Renal cortex interstitium (tissue), 15 donors: Measurements from ENCODE around the gene C5orf46. TPM values are rescaled to one million over a fixed set of nuclear protein-coding genes. Genes with fewer than 3 reads are reported as not detected.
"Not testable (repeated sequence)": the region's sequence is repeated elsewhere in the genome, so short reads cannot be mapped to it uniquely, and the experiment has no call there.

Experiments used
- DNase-seq, 11 donors: peaks; one replicate each; pipeline ENCODE4 v3.0.0-alpha.2; 2013; ENCODE audit warnings: low read depth in 9 of 11, low spot score in 4 of 11; ENCODE audit errors: extremely low read depth in 1 of 11
- long read RNA-seq, 16 experiments: transcript quantifications; one replicate each; lab custom pipeline, GENCODE V29; 2026
- polyA plus RNA-seq, 3 donors: library from polyadenylated mRNA; unstranded; fragments of 120-200 nt; gene quantifications; one replicate each; pipeline ENCODE4 v1.2.1, GENCODE V29; 2013; ENCODE audit not compliant: insufficient read length in 3 of 3

Gene C5orf46
- not detected for polyA plus RNA-seq
- long read RNA-seq, donor 1, result 0 reads
- long read RNA-seq, donor 2, result 0 reads
- long read RNA-seq, donor 3, result 0 reads
- long read RNA-seq, donor 4, result 0 reads
- long read RNA-seq, donor 5, result 0 reads
- long read RNA-seq, donor 6, result 0 reads
- long read RNA-seq, donor 7, result 0 reads
- long read RNA-seq, donor 8, result 0 reads
- long read RNA-seq, donor 9, result 0 reads
- long read RNA-seq, donor 10, result 0 reads
- long read RNA-seq, donor 11, result 0 reads
- long read RNA-seq, donor 12, result 0 reads
- long read RNA-seq, donor 13, result 0 reads
- long read RNA-seq, donor 14, result 0 reads
- long read RNA-seq, donor 15, result 0 reads
- long read RNA-seq, donor 16, result 0 reads

- DNase-seq, result no peak
Measured at GRCh38 chr5:147906326-147907095, at the start of gene C5orf46. Gene C5orf46, minus strand, starts transcription at chr5:147906538. Its CDS starts 37 bp downstream, at chr5:147906501.

- DNase-seq, result no peak
Measured at GRCh38 chr5:147954971-147955370, 48.6 kb upstream of the C5orf46 start.

DNA sequence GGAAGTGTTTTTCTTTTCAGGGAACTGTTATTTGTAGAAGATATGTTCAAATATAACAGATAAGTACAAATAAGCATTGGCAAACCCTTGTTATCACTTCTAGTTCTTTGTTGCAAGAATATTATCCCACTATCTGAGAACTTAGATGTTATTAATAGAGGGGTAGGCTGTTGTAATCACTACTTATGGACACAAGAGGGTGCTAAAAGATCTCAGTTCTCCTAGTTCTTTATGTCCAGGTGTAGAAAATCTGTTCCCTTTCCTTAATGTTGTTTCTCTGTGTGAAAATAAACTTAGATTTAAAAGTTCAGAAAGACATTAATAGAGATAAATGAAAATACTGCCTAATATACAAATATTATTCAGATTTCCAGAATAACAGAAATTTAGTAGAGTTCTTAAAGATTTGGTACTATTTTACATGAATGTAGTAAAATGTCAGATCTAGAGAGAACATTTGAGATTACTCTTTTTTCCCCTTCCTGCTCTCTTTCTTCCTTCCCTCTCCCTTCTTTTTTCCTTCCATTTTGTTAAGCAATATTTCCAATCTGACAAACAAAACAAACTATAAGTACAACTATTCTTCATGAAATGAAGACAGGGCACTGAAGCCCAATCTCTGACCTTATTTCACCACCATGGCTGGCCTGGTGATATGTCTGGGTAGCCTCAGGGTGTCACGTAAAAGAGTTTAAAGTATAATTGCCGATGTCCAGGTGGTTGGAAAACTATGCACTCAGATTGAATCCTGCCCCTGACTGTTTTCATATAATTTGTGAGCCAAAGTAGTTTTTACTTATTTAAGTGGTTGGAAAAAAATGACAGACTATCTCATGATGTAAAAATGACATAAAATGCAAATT, 43.6 kb upstream of the C5orf46 start:
- peak in 4 of 11 donors; percentile 6 to 16 (median 14) for DNase-seq

- DNase-seq, result not testable (repeated sequence)
Measured at GRCh38 chr5:147946658-147947274, 40.4 kb upstream of the C5orf46 start.

- DNase-seq, result no peak
Measured at GRCh38 chr5:147939431-147940114, 33.2 kb upstream of the C5orf46 start.

- DNase-seq, result peak in 4 of 11 donors; percentile 9 to 13 (median 10)
Measured at GRCh38 chr5:147935032-147935431, 28.7 kb upstream of the C5orf46 start.

DNA sequence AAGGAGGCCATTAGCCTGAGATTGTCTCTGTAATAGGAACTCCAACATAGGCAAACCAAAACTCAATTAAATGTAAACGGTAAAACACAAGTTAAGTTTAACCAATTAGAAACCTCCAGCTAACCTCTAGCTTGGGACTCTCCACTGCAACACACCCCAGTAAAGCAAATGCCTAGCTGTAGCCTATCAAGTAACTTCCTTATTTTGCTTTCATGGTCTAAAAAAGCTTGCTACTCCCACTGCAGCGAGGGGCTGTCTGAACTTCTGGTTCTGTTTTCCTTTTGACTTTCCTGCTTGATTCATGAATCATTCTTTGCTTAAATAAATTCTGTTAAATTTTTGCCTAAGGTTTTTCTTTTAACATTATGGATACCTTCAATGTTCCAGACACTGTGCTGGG, 24.4 kb upstream of the C5orf46 start:
- no peak for DNase-seq

- no peak for DNase-seq
Measured at GRCh38 chr5:147927901-147928300, 21.6 kb upstream of the C5orf46 start.

DNA sequence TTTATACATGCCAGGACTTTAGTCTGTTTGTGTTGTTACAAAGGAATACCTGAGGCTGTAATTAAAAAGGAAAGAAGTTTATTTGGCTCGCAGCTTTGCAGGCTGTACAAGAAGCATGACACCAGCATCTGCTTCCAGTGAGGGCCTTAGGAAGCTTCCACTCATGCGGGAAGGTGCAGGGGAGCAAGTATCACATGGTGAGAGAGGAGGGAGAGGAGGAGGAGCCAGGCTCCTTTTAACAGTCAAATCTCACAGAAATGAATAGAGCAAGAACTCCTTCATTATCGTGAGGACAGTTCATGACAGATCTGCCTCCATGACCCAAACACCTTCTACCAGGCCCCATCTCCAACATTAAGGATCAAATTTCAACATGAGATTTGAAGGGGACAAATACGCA, 18.7 kb upstream of the C5orf46 start:
- DNase-seq, result no peak

DNA sequence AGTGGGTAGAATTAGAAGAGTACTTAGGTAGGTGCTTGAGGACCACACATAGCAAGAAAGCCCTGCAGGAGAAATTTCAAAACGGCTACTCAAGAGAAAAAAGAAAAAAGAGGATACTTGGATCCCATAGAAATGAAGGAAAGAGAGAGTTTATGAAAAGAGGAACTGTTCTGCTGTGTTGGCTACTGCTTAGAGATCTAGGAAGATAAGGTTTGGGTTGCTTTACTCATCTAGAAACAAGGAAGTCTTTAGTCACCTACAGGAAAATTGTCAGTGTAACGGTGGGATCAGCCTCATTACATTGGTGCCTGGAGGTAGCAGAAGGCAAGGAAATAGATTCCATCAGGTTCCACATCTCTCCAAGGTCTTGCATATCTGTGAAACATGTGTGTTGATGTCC, 14.8 kb upstream of the C5orf46 start:
- no peak for DNase-seq

GRCh38 chr5:147920420-147921030, 14.2 kb upstream of the C5orf46 start:
- DNase-seq, result no peak

- no peak for DNase-seq
Measured at GRCh38 chr5:147918899-147919298, 12.6 kb upstream of the C5orf46 start.

DNA sequence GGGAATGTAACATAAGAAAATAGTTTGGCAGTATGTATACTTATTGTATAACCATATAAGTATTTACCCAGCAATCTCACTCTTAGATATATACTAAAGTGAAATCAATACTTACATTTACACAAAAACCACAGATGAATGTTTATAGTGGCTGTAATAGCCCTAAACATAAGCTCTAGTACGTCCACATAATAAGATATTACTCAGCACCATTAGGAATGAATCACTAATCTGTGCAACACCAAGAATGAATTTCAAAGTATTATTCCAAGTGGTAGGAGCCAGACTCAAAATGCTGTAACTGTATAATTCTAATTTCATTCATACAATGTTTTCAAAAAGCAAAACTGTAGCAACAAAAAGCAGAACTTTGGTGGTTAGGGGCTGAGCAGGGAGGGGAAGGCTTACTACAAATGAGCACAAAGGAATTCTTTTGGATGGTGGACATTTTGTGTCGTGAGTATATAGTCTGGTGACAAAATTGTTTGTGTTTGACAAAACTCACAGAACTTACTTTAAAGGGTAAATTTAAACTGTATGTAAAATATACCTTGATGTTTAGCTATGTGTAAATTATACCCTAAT, 11.9 kb upstream of the C5orf46 start:
- no peak for DNase-seq

- DNase-seq, result no peak
Measured at GRCh38 chr5:147913786-147914185, 7.4 kb upstream of the C5orf46 start.

GRCh38 chr5:147912011-147912410, 5.7 kb upstream of the C5orf46 start:
- peak in 1 of 11 donors; percentile 2 for DNase-seq

- no peak for DNase-seq
Measured at GRCh38 chr5:147911427-147911826, 5.1 kb upstream of the C5orf46 start.

DNA sequence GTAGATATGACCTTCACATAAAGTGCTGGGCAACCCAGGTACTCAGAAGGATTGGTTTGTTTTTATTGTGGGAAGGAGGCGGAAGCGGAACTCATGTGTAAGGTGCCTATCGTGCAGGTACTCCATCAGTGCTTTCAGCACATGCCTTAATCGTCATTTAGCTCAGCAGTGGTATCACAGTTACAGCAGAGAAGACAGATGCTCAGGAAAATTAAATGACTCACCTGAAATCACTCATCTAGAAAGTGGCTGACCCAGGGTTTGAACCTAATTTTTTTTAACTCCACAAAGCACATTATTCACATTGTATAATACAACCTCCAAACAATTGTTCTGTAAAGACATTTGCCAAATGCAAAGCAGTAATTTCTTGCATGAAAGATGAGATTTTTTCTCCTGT, 2.2 kb downstream of the C5orf46 start:
- no peak for DNase-seq

- DNase-seq, result no peak
Measured at GRCh38 chr5:147902609-147903115, 3.7 kb downstream of the C5orf46 start.
